ENCODE data around the gene EIF4H.

The EIF4H gene

GRCh38 chr7:74138945-74139843 lies 35.0 kb upstream of the EIF4H start:
- TF ChIP-seq SP1 (IDR thresholded peaks at IDR 0.05), result no peak
- TF ChIP-seq ELF4 (IDR thresholded peaks at IDR 0.05), result no peak
- TF ChIP-seq ZNF384 (IDR thresholded peaks at IDR 0.05), result no peak
- no peak for TF ChIP-seq HDGF (IDR thresholded peaks at IDR 0.05; ENCODE audit: borderline replicate concordance)
- no peak for TF ChIP-seq PKNOX1 (IDR thresholded peaks at IDR 0.05)
- ChIA-PET CTCF (interaction anchor here (0.7 kb wide), 1 partner anchor 23 kb away, joined by 3 read pairs; no protein-coding TSS in a partner anchor), POLR2A (interaction anchor here (1.2 kb wide), 1 partner anchor 18 kb away, joined by 4 read pairs; no protein-coding TSS in a partner anchor)
- no peak for DNase-seq (ENCODE audit: extremely low spot score)

- ChIA-PET POLR2A (interaction anchor here (1.3 kb wide), 1 partner anchor 32 kb away, joined by 3 read pairs; no protein-coding TSS in a partner anchor), CTCF (interaction anchor here (0.7 to 1.2 kb wide), 2 partner anchors 13 to 42 kb away, joined by 3 to 8 read pairs; no protein-coding TSS in a partner anchor)
- DNase-seq (ENCODE audit: extremely low spot score), result no peak
- TF ChIP-seq FOXA1 (IDR thresholded peaks at IDR 0.05), result no peak
- TF ChIP-seq CTBP1 (IDR thresholded peaks at IDR 0.05; ENCODE audit: borderline replicate concordance), result no peak
- no peak for TF ChIP-seq ARNT (IDR thresholded peaks at IDR 0.05)
- no peak for TF ChIP-seq FOXM1 (IDR thresholded peaks at IDR 0.05; ENCODE audit: borderline replicate concordance)
- TF ChIP-seq FOXK2 (IDR thresholded peaks at IDR 0.05), result no peak
- TF ChIP-seq PKNOX1 (IDR thresholded peaks at IDR 0.05), result no peak
- no peak for TF ChIP-seq ZNF384 (IDR thresholded peaks at IDR 0.05)
- no peak for TF ChIP-seq TARDBP (IDR thresholded peaks at IDR 0.05)
- TF ChIP-seq NFRKB (IDR thresholded peaks at IDR 0.05), result no peak
- TF ChIP-seq ELF4 (IDR thresholded peaks at IDR 0.05), result no peak
These were observed 32.5 kb upstream of the EIF4H start for GRCh38 chr7:74141705-74142104.

- no peak for DNase-seq (ENCODE audit: extremely low spot score)
- TF ChIP-seq PKNOX1 (IDR thresholded peaks at IDR 0.05) (peak; percentile 43), SUZ12 (IDR thresholded peaks at IDR 0.05) (no peak)
- CTCF ChIA-PET, result no interaction called here
- POLR2A ChIA-PET, result no interaction called here
These were observed 30.8 kb upstream of the EIF4H start for GRCh38 chr7:74143383-74143782.

- CTCF ChIA-PET, result no interaction called here
- no peak for TF ChIP-seq L3MBTL2 (conservative IDR thresholded peaks at IDR 0.05)
- TF ChIP-seq TARDBP (IDR thresholded peaks at IDR 0.05), result no peak
- no peak for TF ChIP-seq BHLHE40 (IDR thresholded peaks at IDR 0.05; ENCODE audit: borderline replicate concordance)
- TF ChIP-seq SP1 (IDR thresholded peaks at IDR 0.05), result no peak
- no peak for TF ChIP-seq LEF1 (IDR thresholded peaks at IDR 0.05; ENCODE audit: borderline replicate concordance)
- TF ChIP-seq FOXA1 (IDR thresholded peaks at IDR 0.05), result no peak
- no peak for TF ChIP-seq ELF4 (IDR thresholded peaks at IDR 0.05)
- TF ChIP-seq ARNT (IDR thresholded peaks at IDR 0.05), result no peak
- TF ChIP-seq PKNOX1 (IDR thresholded peaks at IDR 0.05), result no peak
- TF ChIP-seq FOXK2 (IDR thresholded peaks at IDR 0.05), result no peak
- no peak for TF ChIP-seq NFRKB (IDR thresholded peaks at IDR 0.05)
- no peak for TF ChIP-seq HDGF (IDR thresholded peaks at IDR 0.05; ENCODE audit: borderline replicate concordance)
- TF ChIP-seq SUZ12 (IDR thresholded peaks at IDR 0.05), result no peak
- TF ChIP-seq FOXM1 (IDR thresholded peaks at IDR 0.05; ENCODE audit: borderline replicate concordance), result no peak
- POLR2A ChIA-PET, result no interaction called here
- DNase-seq (ENCODE audit: extremely low spot score), result no peak
These were observed 25.7 kb upstream of the EIF4H start for GRCh38 chr7:74148491-74148890.

- POLR2A ChIA-PET, result no interaction called here
- TF ChIP-seq LEF1 (IDR thresholded peaks at IDR 0.05; ENCODE audit: borderline replicate concordance) (no peak), PKNOX1 (IDR thresholded peaks at IDR 0.05) (no peak), ZNF384 (IDR thresholded peaks at IDR 0.05) (no peak), SP1 (IDR thresholded peaks at IDR 0.05) (no peak), L3MBTL2 (conservative IDR thresholded peaks at IDR 0.05) (no peak), BHLHE40 (IDR thresholded peaks at IDR 0.05; ENCODE audit: borderline replicate concordance) (no peak), FOXM1 (IDR thresholded peaks at IDR 0.05; ENCODE audit: borderline replicate concordance) (no peak)
- CTCF ChIA-PET, result no interaction called here
- DNase-seq (ENCODE audit: extremely low spot score), result no peak
These were observed 25.1 kb upstream of the EIF4H start for GRCh38 chr7:74149071-74149470.

GRCh38 chr7:74149603-74150002 lies 24.6 kb upstream of the EIF4H start:
- DNase-seq (ENCODE audit: extremely low spot score), result no peak
- ChIA-PET POLR2A (no interaction called here), CTCF (no interaction called here)
- no peak for TF ChIP-seq FOXM1 (IDR thresholded peaks at IDR 0.05; ENCODE audit: borderline replicate concordance)
- no peak for TF ChIP-seq ZNF384 (IDR thresholded peaks at IDR 0.05)
- TF ChIP-seq ARNT (IDR thresholded peaks at IDR 0.05), result no peak
- TF ChIP-seq ELF4 (IDR thresholded peaks at IDR 0.05), result no peak
- no peak for TF ChIP-seq L3MBTL2 (conservative IDR thresholded peaks at IDR 0.05)
- no peak for TF ChIP-seq BHLHE40 (IDR thresholded peaks at IDR 0.05; ENCODE audit: borderline replicate concordance)
- no peak for TF ChIP-seq SUZ12 (IDR thresholded peaks at IDR 0.05)
- TF ChIP-seq PKNOX1 (IDR thresholded peaks at IDR 0.05), result no peak
- TF ChIP-seq TARDBP (IDR thresholded peaks at IDR 0.05), result no peak
- no peak for TF ChIP-seq FOXK2 (IDR thresholded peaks at IDR 0.05)
- no peak for TF ChIP-seq SP1 (IDR thresholded peaks at IDR 0.05)
- no peak for TF ChIP-seq FOXA1 (IDR thresholded peaks at IDR 0.05)
- no peak for TF ChIP-seq NFRKB (IDR thresholded peaks at IDR 0.05)
- no peak for TF ChIP-seq HDGF (IDR thresholded peaks at IDR 0.05; ENCODE audit: borderline replicate concordance)
- no peak for TF ChIP-seq LEF1 (IDR thresholded peaks at IDR 0.05; ENCODE audit: borderline replicate concordance)
- TF ChIP-seq CTBP1 (IDR thresholded peaks at IDR 0.05; ENCODE audit: borderline replicate concordance), result no peak
